Gastroesophageal sphincter (tissue), 4 donors: ENCODE measurements around the gene GPAT3. TPM values are rescaled to one million over a fixed set of nuclear protein-coding genes. Genes with fewer than 3 reads are reported as not detected.

Source experiments
- ATAC-seq: fragments of 150-250 bp; one replicate; pipeline ENCODE4 v1.9.1; 2016; ENCODE audit warnings: mild to moderate bottlenecking, moderate library complexity
- H3K27ac ChIP-seq, 4 donors: fragments of 200-600 bp; sonication (generic) in 3 of 4; 1 replicate in 3 of 4; 2 replicates in 1 of 4; pipeline ENCODE4 v1.5.1; 2016 to 2019
- H3K27me3 ChIP-seq: fragments of 200-600 bp; sonication (generic); one replicate; pipeline ENCODE4 v1.5.1; 2019
- H3K36me3 ChIP-seq, 2 donors: fragments of 200-600 bp; sonication (generic); one replicate each; pipeline ENCODE4 v1.5.1; 2019; ENCODE audit warnings: control low read depth in 1 of 2
- H3K4me1 ChIP-seq, 3 donors: fragments of 200-600 bp; sonication (generic); 1 replicate in 2 of 3; 2 replicates in 1 of 3; pipeline ENCODE4 v1.5.1; 2016 to 2019; ENCODE audit warnings: control low read depth in 2 of 3
- H3K4me3 ChIP-seq, 2 donors: fragments of 200-600 bp; sonication (generic); one replicate each; pipeline ENCODE4 v1.5.1; 2019; ENCODE audit warnings: mild to moderate bottlenecking in 1 of 2, moderate library complexity in 1 of 2
- H3K9me3 ChIP-seq, 3 donors: fragments of 200-600 bp; sonication (generic); one replicate each; pipeline ENCODE4 v1.5.1; 2017 to 2019; ENCODE audit warnings: control low read depth in 2 of 3
- CTCF ChIP-seq, 4 experiments: fragments of 200-600 bp in 2 of 4; fragments of 450-650 bp in 2 of 4; sonication (generic) in 1 of 4; IDR thresholded peaks; one replicate each; pipeline ENCODE4 v1.5.1; 2017 to 2019; ENCODE audit warnings: antibody characterized with exemption in 4 of 4, mild to moderate bottlenecking in 2 of 4, moderate library complexity in 2 of 4
- EP300 ChIP-seq: sonication (generic); formaldehyde crosslinking; IDR thresholded peaks from one replicate; pipeline ENCODE4 v1.6.1; 2017; ENCODE audit warnings: antibody characterized with exemption, mild to moderate bottlenecking
- POLR2A ChIP-seq, 2 donors: fragments of 450-650 bp; IDR thresholded peaks; one replicate each; pipeline ENCODE4 v1.6.1; 2017; ENCODE audit warnings: antibody characterized with exemption in 2 of 2, mild to moderate bottlenecking in 2 of 2, moderate library complexity in 1 of 2
- POLR2AphosphoS5 ChIP-seq: sonication (generic); formaldehyde crosslinking; IDR thresholded peaks from one replicate; pipeline ENCODE4 v1.6.1; 2017; ENCODE audit warnings: antibody characterized with exemption
- WGBS, 2 donors: methylation state at CpG; one replicate each; pipeline ENCODE4 v1.1.5; 2018; ENCODE audit warnings: low coverage in 1 of 2; 5-methylcytosine and 5-hydroxymethylcytosine counted together
- total RNA-seq, 4 donors: library from RNA; depleted of rRNA; stranded (reverse); fragments of >200 nt; gene quantifications; one replicate each; pipeline ENCODE4 v1.1.0, GENCODE V29; 2016

GPAT3 gene
- total RNA-seq, 4 donors from 2014 or later: 1.7 to 6.6 (median 4.9) TPM

GRCh38 chr4:83613023-83613422 lies 77.1 kb downstream of the GPAT3 start:
- Histone ChIP-seq H3K36me3 (no peaks in the 10 kb centered on the region), H3K4me1 (peaks cover 0 to 5% (median 0%) of the 10 kb centered on the region in 3 donors), H3K27me3 (no peaks in the 10 kb centered on the region), H3K4me3 (no peak overlapping the region), H3K9me3 (peaks cover 0 to 40% (median 0%) of the 10 kb centered on the region in 3 donors), H3K27ac (no peak overlapping the region)
- TF ChIP-seq CTCF (IDR thresholded peaks at IDR 0.05): no peak
- TF ChIP-seq EP300: no peak
- no peak for TF ChIP-seq POLR2AphosphoS5
- TF ChIP-seq POLR2A (IDR thresholded peaks at IDR 0.05): no peak
- no peak for ATAC-seq

DNA sequence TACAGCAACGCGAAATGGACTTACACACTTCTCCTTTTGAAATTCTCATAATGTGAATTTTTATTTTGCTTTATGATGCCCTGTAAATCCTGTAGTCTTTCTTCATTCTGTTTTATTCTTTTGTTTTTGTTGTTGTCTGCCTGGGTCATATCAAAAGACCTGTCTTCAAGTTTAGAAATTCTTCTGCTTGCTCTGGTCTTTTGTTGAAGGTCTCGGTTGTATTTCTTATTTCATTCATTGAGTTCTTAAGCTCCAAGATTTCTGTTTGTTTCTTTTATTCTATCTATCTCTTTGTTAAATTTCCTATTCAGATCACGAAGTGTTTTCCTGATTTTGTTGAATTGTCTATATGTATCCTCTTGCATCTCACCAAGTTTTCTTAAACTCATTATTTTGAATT lies 78.1 kb downstream of the GPAT3 start:
- TF ChIP-seq POLR2AphosphoS5: no peak
- no peak for TF ChIP-seq POLR2A (IDR thresholded peaks at IDR 0.05)
- TF ChIP-seq EP300: no peak
- TF ChIP-seq CTCF (IDR thresholded peaks at IDR 0.05): no peak
- H3K4me1 ChIP-seq: peaks cover 0 to 15% (median 3%) of the 10 kb centered on the region in 3 donors
- H3K27me3 ChIP-seq: no peaks in the 10 kb centered on the region
- no peak overlapping the region for H3K27ac ChIP-seq
- no peak for ATAC-seq
- H3K9me3 ChIP-seq: peaks cover 0 to 40% (median 0%) of the 10 kb centered on the region in 3 donors
- H3K36me3 ChIP-seq: no peaks in the 10 kb centered on the region
- H3K4me3 ChIP-seq: no peak overlapping the region
- WGBS, 2 donors: 83 to 89% methylated on average over 1 to 4 of the region's 4 CpGs

- Histone ChIP-seq H3K9me3 (peaks cover 0 to 40% (median 0%) of the 10 kb centered on the region in 3 donors), H3K27me3 (no peaks in the 10 kb centered on the region)
- 0% methylated on average over 1 of the region's 1 CpG for WGBS, 2 donors
These were observed 80.3 kb downstream of the GPAT3 start for GRCh38 chr4:83616252-83616651.

DNA sequence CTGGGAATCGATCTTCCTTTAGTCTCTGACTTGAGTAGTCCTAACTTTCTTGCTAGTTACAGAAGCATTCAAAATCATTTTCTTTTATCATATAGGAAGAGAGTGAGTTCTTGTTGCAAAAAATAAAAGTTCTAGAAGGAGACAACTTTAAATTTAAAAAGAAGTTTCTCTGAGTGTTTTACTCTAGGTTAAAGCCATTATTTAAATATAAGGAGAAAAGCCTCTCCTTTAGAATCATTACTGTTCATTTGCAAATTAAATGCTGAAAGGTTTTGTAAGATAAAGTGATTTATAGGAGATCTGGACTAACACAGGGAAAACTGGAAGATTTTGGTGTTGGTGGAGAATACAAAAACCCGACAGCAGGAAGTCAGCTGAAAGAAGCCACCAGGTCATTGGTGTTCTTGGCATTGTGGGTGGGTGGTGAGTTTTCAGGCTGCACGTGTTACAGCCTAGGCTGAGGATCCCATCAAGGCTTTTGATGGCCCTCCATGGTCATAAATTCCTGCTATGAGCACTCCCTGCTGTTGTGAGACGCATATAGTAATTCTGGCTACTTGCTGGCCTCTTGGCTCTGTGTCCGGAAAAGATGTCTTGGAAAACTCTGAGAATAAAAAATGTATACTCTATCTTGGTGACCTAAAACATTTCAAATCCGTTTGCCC lies 81.6 kb downstream of the GPAT3 start:
- TF ChIP-seq POLR2A (IDR thresholded peaks at IDR 0.05): no peak
- no peak for TF ChIP-seq EP300
- no peak for TF ChIP-seq CTCF (IDR thresholded peaks at IDR 0.05)
- TF ChIP-seq POLR2AphosphoS5: no peak
- no peak for ATAC-seq
- H3K36me3 ChIP-seq: no peaks in the 10 kb centered on the region
- H3K4me1 ChIP-seq: peaks cover 0 to 23% (median 5%) of the 10 kb centered on the region in 3 donors
- H3K27ac ChIP-seq: peak overlapping the region in 3 of 4 donors; percentile 58 to 66 (median 61)
- H3K4me3 ChIP-seq: no peak overlapping the region
- 29 to 36% methylated on average over 4 to 6 of the region's 6 CpGs for WGBS, 2 donors
- no peaks in the 10 kb centered on the region for H3K27me3 ChIP-seq
- H3K9me3 ChIP-seq: peaks cover 0 to 36% (median 0%) of the 10 kb centered on the region in 3 donors

More at GRCh38 chr4:83616252-83616651, 80.3 kb downstream of the GPAT3 start:
- Histone ChIP-seq H3K4me1 (peaks cover 0 to 23% (median 5%) of the 10 kb centered on the region in 3 donors), H3K36me3 (no peaks in the 10 kb centered on the region), H3K27ac (no peak overlapping the region), H3K4me3 (no peak overlapping the region)
- TF ChIP-seq CTCF (IDR thresholded peaks at IDR 0.05) (no peak), POLR2AphosphoS5 (no peak), POLR2A (IDR thresholded peaks at IDR 0.05) (no peak), EP300 (no peak)
- ATAC-seq: no peak

DNA sequence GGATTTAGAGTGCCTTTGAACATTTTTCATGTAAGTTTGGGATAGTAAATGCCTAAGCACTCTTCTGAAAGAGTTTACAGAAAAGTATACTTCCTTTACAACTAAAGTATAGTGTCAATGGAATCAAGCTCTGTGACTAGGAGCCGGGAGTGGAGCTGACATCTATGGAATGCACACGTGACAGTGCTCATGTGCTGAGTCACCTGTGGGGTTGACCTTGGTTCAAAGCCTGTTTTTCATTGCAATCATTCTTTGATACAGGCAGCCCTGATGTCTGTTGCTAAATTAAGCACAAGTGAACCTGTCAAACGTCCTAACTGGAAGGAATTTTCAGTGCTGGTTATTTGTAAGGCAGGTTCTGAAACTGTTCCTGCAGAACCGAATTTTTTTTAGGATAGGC lies 82.5 kb downstream of the GPAT3 start:
- Histone ChIP-seq H3K9me3 (peaks cover 0 to 31% (median 0%) of the 10 kb centered on the region in 3 donors), H3K27me3 (no peaks in the 10 kb centered on the region)
- peak; percentile 88 for ATAC-seq

More for the DNA sequence above, 82.5 kb downstream of the GPAT3 start:
- Histone ChIP-seq H3K27ac (peak overlapping the region in 3 of 4 donors; percentile 58 to 66 (median 61)), H3K4me3 (no peak overlapping the region), H3K36me3 (no peaks in the 10 kb centered on the region), H3K4me1 (peaks cover 0 to 23% (median 5%) of the 10 kb centered on the region in 3 donors)
- TF ChIP-seq CTCF (IDR thresholded peaks at IDR 0.05) (no peak), POLR2AphosphoS5 (peak; percentile 71)
- 9 to 22% methylated on average over 4 of the region's 4 CpGs for WGBS, 2 donors
